Colonic mucosa (tissue), 4 donors: ENCODE data around the gene FGGY. TPM values are rescaled to one million over a fixed set of nuclear protein-coding genes. Genes with fewer than 3 reads are reported as not detected.

Source experiments
- DNase-seq: peaks from one replicate; pipeline ENCODE4 v3.0.0-alpha.2; 2020
- H3K27ac ChIP-seq: fragments of 200-600 bp; one replicate; pipeline ENCODE4 v1.8.0; 2021
- H3K27me3 ChIP-seq: fragments of 200-600 bp; one replicate; pipeline ENCODE4 v1.8.0; 2021
- H3K36me3 ChIP-seq: fragments of 200-600 bp; one replicate; pipeline ENCODE4 v1.8.0; 2021
- H3K4me1 ChIP-seq: fragments of 200-600 bp; one replicate; pipeline ENCODE4 v1.8.0; 2021; ENCODE audit warnings: mild to moderate bottlenecking
- H3K4me3 ChIP-seq: fragments of 200-600 bp; one replicate; pipeline ENCODE4 v1.8.0; 2021
- H3K9ac ChIP-seq, 2 donors: one replicate each; pipeline ENCODE4 v1.7.0; 2013; ENCODE audit warnings: control low read depth in 2 of 2, low read depth in 2 of 2, low read length in 2 of 2
- H3K9me3 ChIP-seq: fragments of 200-600 bp; one replicate; pipeline ENCODE4 v1.8.0; 2021
- intact Hi-C: fragments of 100-400 bp; cut with DNase I; formaldehyde crosslinking; loops from one replicate; pipeline ENCODE4 v1.14.1; 2022
- total RNA-seq, 2 donors: library from RNA; stranded (reverse); fragmentation: NEBNext Ultra II Directional in 1 of 2; extraction: Animal tissue kit (Norgen Biotek cat#: 25700) in 1 of 2; gene quantifications; one replicate each; pipeline ENCODE4 v1.2.1, GENCODE V29; 2021
- TF ChIP-seq, protein P1 (sequence below): fragments of 200-600 bp; IDR thresholded peaks from one replicate; pipeline ENCODE4 v1.8.0; 2022; ENCODE audit warnings: antibody characterized with exemption, mild to moderate bottlenecking
- donor health status: healthy.
- donor health status: DM: no; HTN: no; CAD: no.
- donor health status: DM: no; HTN: no; CAD: no.

FGGY gene
- total RNA-seq, 2 donors from 2014 or later = 12.5 to 19.5 TPM

DNA sequence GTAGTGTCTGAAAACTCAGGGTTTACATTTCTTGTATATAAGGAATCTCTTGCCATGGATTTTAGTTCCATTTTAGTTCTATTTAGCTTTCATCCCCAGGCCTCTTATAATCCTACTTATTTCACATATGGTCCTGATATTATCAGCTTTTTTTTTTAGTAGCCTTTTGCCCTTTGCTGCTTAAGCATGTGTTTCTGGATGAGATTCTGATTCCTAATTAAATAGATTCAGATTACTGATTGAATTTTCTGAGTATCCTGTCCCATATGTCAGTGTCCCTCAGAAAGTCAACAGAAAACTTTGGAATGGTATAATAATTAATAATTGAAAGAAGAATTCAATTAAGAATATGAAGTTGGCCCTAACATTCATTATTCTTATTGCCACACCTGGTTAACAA lies 383.1 kb downstream of the FGGY start:
- H3K9ac ChIP-seq = no peak overlapping the region
- no peaks in the 10 kb centered on the region for H3K27me3 ChIP-seq
- no peaks in the 10 kb centered on the region for H3K36me3 ChIP-seq
- no peaks in the 10 kb centered on the region for H3K9me3 ChIP-seq
- no peak overlapping the region for H3K27ac ChIP-seq
- H3K4me1 ChIP-seq = no peaks in the 10 kb centered on the region
- TF ChIP-seq, protein P1, sequence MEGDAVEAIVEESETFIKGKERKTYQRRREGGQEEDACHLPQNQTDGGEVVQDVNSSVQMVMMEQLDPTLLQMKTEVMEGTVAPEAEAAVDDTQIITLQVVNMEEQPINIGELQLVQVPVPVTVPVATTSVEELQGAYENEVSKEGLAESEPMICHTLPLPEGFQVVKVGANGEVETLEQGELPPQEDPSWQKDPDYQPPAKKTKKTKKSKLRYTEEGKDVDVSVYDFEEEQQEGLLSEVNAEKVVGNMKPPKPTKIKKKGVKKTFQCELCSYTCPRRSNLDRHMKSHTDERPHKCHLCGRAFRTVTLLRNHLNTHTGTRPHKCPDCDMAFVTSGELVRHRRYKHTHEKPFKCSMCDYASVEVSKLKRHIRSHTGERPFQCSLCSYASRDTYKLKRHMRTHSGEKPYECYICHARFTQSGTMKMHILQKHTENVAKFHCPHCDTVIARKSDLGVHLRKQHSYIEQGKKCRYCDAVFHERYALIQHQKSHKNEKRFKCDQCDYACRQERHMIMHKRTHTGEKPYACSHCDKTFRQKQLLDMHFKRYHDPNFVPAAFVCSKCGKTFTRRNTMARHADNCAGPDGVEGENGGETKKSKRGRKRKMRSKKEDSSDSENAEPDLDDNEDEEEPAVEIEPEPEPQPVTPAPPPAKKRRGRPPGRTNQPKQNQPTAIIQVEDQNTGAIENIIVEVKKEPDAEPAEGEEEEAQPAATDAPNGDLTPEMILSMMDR = no peak
- intact Hi-C loops = no loop called here
- no peak overlapping the region for H3K4me3 ChIP-seq
- no peak for DNase-seq

DNA sequence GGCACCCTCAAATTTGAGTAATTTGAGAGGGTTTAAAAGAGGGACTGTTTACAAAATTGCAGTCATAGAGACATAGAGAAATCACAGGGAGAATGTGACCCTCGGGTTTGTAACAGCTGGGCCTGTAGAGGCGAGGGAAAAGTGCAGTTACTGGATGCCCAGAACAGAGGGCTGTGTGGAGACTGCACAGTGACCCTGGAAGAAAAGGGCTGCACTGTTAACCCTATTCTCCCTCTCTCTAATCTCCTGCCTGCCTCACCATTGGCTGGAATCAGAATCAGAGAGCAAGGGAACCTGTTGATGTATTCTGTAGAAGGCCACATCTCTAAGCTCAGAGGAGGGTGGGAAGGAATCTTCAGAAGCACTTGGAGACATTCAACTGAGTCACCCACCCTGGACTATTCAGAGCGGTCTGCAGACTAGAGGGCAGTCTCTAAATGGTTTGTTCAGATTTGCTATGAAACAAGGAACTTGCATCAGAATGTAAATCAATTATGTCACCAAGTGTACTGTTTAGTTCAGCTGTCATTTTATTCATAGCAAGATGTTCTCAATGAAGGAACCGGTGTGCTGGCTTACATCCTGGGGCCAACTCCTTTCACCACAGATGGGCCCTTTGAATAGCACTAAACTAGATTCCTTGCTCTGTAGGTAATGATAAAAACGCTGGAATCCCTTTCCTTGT lies 385.6 kb downstream of the FGGY start:
- intact Hi-C loops = no loop called here
- Histone ChIP-seq H3K9ac (no peak overlapping the region), H3K9me3 (no peaks in the 10 kb centered on the region), H3K4me3 (no peak overlapping the region), H3K27ac (no peak overlapping the region), H3K4me1 (no peaks in the 10 kb centered on the region), H3K36me3 (no peaks in the 10 kb centered on the region), H3K27me3 (no peaks in the 10 kb centered on the region)
- no peak for DNase-seq
- TF ChIP-seq, protein P1 = no peak

DNA sequence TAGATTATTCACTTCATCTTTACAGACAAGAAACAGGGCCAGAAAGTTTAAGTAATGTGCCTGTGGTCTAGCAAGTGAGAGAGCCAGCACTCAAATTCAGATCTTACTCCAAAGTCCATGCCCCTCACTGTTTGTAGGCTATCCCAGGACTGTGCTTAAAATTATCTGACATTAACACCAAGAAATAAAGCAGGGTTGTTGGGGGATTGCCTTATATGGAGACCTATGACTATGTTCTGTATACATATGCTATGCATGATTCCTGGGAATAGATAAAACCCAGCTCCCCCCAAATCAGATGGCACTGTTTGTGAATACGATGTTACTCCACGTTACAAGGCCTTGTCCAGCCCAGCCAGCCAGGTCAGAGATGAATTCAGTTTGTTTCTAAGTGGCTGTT lies 386.3 kb downstream of the FGGY start:
- H3K4me1 ChIP-seq = no peaks in the 10 kb centered on the region
- no peak overlapping the region for H3K4me3 ChIP-seq
- H3K36me3 ChIP-seq = no peaks in the 10 kb centered on the region
- H3K9ac ChIP-seq = no peak overlapping the region
- H3K27ac ChIP-seq = no peak overlapping the region
- no peaks in the 10 kb centered on the region for H3K9me3 ChIP-seq
- H3K27me3 ChIP-seq = no peaks in the 10 kb centered on the region
- intact Hi-C loops = no loop called here
- no peak for DNase-seq
- TF ChIP-seq, protein P1 = no peak

DNA sequence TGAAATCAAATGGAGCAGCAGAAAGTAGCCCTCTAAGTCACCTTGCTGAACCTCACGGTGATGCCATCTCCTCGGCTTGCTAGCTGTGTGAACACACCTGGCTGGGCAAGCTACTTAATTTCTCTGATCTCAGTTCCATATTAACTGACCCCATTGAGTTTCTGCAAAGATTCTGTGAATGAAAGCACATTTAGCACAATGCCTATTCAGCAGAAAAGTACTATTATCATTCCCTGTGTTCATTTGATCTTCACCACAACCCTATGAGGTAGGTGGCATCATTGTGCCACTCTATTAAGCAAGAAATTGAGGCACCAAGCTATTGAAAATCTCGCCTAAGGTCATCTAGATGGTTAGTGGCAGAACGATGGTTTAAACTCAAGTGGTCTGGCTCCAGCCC lies 387.8 kb downstream of the FGGY start:
- Histone ChIP-seq H3K27me3 (no peaks in the 10 kb centered on the region), H3K4me3 (no peak overlapping the region), H3K36me3 (no peaks in the 10 kb centered on the region), H3K9ac (no peak overlapping the region), H3K9me3 (no peaks in the 10 kb centered on the region), H3K27ac (no peak overlapping the region), H3K4me1 (no peaks in the 10 kb centered on the region)
- TF ChIP-seq, protein P1 = no peak
- no peak for DNase-seq
- intact Hi-C loops = no loop called here

DNA sequence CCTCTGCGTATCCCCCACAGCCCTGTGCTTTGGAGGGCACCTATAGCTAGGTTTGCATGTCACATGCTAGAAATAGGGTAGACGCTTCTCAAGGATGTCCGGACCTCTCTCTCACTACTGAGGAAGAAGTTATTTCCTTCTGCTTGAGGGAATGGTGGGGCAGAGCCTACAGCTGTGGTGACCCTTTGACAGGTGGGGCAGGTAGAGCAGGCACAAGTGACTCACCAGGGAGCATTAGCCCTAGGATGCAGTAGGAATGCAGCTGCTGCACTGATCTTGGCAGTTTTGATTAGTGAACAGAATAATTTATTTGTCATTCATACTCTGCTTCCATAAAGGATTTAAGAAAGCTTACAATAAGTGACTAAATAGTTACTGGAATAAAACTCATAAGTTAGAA lies 388.2 kb downstream of the FGGY start:
- no peak overlapping the region for H3K27ac ChIP-seq
- no peaks in the 10 kb centered on the region for H3K4me1 ChIP-seq
- no peaks in the 10 kb centered on the region for H3K9me3 ChIP-seq
- no peaks in the 10 kb centered on the region for H3K27me3 ChIP-seq
- no peaks in the 10 kb centered on the region for H3K36me3 ChIP-seq
- TF ChIP-seq, protein P1 = no peak
- intact Hi-C loops = no loop called here
- no peak overlapping the region for H3K4me3 ChIP-seq
- DNase-seq = no peak
- no peak overlapping the region for H3K9ac ChIP-seq
